MM.1S (cell line): Measurements from ENCODE around the gene RDH5.

Experiments used
- CTCF ChIP-seq: fragments of 300-600 bp; sonication (generic); IDR thresholded peaks from 2 replicates; pipeline ENCODE4 v1.5.1; 2016; ENCODE audit warnings: antibody characterized with exemption, low read length, mixed read lengths
- EZH2 ChIP-seq: fragments of 300-600 bp; sonication (generic); optimal IDR thresholded peaks from 2 replicates; pipeline ENCODE3; 2017; ENCODE audit warnings: low read depth, mild to moderate bottlenecking, antibody characterized with exemption, low read length, mixed read lengths
- EZH2phosphoT487 ChIP-seq: fragments of 300-600 bp; sonication (generic); IDR thresholded peaks from 2 replicates; pipeline ENCODE4 v1.6.1; 2018; ENCODE audit warnings: antibody characterized with exemption, low read length

- no peak for TF ChIP-seq CTCF
- no peak for TF ChIP-seq EZH2
- no peak for TF ChIP-seq EZH2phosphoT487
Observed at GRCh38 chr12:55744340-55745030, 24.3 kb downstream of the RDH5 start.
